UCSD-AML1 (cell line): ENCODE results near the gene GPR78.
A peak's percentile ranks its signal among the peaks of the same experiment; 100 is the strongest.

Experiments used
- DNase-seq: peaks from one replicate; lab custom pipeline; 2025; ENCODE audit not compliant: unreplicated experiment; lab: John Stamatoyannopoulos, UW

GPR78 gene, protein sequence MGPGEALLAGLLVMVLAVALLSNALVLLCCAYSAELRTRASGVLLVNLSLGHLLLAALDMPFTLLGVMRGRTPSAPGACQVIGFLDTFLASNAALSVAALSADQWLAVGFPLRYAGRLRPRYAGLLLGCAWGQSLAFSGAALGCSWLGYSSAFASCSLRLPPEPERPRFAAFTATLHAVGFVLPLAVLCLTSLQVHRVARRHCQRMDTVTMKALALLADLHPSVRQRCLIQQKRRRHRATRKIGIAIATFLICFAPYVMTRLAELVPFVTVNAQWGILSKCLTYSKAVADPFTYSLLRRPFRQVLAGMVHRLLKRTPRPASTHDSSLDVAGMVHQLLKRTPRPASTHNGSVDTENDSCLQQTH

DNA sequence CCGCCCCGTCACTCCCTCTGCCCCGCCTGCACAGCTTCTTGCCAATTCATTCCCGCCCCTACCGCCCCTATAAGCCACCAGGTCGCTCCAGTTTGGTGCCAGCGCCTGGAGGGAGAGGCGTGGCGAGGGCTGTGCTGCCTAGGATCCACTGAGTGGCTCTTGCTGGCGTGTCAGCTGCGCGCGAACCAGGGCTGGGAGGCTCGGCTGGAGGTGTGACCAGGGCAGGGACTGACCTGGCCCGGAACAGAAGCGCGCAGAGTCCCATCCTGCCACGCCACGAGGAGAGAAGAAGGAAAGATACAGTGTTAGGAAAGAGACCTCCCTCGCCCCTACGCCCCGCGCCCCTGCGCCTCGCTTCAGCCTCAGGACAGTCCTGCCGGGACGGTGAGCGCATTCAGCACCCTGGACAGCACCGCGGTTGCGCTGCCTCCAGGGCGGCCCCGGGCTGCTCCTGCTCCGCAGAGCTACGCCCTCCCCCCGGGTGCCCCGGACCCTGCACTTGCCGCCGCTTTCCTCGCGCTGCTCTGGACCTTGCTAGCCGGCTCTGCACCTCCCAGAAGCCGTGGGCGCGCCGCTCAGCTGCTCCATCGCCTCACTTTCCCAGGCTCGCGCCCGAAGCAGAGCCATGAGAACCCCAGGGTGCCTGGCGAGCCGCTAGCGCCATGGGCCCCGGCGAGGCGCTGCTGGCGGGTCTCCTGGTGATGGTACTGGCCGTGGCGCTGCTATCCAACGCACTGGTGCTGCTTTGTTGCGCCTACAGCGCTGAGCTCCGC lies at the start of gene GPR78:
TSS of gene GPR78 (plus strand) at position 72 of the 773 bp plus-strand sequence. CDS start at position 663, 591 bp downstream.
- DNase-seq, result peak; percentile 34

DNA sequence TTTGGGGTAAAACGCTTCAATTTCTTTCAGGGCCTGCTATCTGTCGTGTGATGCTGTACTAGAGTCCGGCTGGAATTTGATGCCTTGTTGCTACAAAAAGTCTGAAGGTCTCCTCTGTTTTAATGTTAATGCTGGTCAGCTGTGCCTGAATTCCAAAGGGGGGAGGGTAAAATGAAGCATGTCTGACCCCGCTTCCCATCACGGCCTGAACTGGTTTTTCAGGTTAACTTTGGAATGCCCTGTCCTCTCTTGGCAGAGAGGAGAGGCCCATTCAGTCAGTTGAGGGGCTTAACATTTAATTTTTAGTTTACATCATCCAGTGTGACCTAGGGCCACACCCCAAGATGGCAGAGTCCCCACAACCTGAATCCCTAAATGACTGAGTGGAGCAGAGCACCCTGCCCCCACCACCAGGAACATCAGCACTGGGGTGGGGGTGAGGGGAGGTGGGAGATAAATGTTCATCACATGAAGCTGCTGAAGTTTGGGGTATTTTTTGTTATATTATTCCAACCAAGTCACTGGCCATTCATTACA lies 47.9 kb upstream of the GPR78 start:
- no peak for DNase-seq

GRCh38 chr4:8533274-8533865 lies 46.8 kb upstream of the GPR78 start:
- no peak for DNase-seq

GRCh38 chr4:8534129-8534528 lies 46.1 kb upstream of the GPR78 start:
- DNase-seq, result no peak

DNA sequence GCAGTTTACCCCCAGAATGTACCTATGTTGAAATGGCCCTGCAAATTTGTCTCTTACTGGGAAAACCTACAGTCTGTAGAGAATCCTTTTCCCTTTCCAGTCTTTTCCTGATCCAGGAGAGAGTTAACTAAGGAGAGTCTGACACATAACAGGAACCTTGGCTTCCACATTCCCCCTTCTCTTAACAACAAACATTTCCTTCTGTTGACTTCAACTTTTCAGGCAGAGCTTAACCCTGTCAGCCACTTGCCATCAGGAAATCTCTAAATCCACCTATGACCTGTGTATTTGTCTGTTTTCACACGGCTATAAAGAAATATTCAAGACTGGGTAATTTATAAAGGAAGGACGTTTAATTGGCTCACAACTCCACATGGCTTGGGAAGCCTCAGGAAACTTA lies 45.6 kb upstream of the GPR78 start:
- DNase-seq, result no peak

DNA sequence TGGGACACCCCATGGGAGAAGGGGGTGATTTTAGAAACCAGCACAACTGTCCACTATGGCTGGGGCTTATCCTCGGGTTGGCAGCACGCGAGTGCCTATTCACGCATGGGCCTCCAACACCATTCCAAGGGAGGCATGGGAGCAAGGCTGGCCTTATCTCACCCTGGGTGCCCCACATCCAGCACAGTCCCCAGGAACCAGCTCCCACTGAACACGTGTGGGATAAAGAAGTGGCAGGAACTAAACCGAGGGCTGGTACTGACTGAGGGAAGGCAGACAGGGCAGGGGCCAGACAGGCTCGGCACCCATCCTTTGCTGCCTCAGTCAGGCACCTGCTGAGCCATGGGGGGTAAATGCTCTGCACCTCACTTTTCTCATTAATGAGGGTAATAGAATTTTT lies 43.7 kb upstream of the GPR78 start:
- DNase-seq, result no peak

DNA sequence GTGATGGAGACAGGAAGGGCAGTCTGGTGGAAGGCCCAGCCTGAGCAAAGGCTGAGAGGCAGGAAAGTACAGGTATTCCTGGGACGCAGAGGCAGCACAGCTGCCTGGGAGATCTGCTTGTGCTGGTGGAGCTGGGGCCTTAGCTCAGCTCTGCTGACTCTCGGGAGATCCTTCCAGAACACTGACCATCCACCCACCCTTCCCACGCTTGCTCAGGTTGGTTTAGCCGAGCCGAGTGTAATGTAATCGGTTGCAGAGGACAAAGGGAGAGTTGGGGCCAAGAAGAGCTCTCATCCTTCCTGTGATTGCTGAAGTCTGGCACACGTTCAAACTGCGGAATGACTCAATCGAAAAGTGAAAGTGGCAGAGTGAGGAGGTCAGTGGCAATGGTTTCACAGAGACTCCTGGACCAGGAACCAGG lies 43.1 kb upstream of the GPR78 start:
- no peak for DNase-seq

DNA sequence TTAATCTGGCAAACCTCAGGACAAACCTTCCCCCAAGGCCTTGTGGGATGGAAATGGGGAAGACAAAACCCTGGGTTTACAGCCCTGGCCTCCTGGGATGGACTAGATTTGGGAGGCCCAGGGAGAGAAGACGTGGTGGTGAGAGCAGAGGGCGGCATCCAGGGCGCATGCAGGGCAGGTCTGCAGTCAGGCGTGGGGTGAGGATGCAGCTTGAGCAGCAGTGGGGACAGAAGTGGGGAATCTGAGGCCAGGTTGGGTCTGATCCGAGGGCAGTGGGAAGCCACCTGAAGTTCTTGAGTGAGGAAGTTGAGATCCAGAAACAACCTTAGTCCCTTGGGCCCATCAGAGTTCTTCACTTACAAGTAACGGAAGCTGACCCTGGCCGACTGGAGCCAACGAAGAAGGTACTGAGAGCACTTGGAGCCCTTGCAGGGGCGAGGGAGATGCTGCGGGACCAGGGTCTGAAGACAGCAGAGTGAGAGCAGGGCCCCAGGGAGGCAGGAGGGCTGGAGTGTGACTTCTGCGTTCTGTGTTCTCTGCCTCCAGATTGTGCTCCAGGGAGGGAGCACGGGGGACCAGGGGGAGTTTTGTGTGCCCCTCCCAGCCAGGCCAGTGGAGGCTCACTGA lies 42.0 kb upstream of the GPR78 start:
- DNase-seq, result no peak

DNA sequence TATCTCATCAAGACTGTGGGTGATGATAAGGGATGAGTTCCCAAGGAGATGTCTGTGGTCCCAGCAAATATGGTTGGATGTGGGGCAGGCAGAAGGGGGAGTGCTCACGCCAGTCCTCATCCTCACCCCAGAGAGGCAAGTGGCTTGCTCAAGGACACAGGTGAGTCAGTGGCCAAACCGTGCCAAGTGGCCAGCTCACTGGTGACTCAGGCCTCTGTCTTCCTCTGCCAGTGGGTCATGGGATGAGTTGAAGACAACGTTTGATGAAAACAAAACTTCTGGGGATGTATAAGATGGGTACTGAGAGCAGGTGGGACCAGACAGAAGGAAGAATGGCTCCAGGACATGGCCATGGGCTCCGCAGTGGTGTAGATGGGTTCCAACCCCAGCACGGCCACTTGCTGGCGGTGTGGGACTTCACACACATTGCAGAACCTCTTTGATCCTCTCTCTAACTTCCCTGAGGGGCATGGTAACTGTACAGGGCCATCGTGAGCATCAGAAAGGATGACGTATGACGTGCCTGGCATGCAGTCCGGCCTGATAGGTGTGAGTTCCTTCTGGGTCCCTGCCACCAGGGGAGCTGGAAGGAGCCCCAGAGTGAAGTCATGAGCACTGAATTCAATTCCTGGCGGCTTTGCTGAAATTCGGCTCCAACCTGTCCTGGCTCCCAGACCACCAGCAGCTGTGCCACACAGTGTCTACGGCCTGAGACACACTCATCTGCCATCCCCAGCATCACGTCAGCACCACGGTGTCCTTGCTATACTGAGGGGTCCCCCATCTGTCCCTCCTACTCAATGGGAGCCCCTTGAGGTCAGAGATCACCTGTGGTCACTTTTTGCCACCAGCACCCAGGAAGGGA lies 41.3 kb upstream of the GPR78 start:
- no peak for DNase-seq

DNA sequence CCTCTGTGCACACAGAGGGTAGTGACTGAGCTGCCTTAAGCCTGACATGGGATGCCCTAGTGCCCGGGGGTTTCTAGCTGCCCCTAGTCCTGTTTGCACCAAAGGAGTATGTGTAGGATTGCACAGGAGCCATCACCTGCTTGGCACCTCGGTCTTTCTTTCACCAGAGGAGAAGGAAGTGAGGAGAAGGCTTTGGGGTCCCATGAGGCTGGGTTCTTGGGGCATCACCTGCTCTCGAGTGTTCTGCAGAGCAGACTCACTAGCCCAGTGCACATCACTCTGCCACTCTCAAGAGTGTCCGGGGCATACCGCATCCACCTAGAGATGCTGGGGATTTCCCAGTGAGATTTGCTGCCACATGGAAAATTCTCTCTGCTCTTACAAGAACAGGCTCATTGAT lies 40.5 kb upstream of the GPR78 start:
- no peak for DNase-seq

DNA sequence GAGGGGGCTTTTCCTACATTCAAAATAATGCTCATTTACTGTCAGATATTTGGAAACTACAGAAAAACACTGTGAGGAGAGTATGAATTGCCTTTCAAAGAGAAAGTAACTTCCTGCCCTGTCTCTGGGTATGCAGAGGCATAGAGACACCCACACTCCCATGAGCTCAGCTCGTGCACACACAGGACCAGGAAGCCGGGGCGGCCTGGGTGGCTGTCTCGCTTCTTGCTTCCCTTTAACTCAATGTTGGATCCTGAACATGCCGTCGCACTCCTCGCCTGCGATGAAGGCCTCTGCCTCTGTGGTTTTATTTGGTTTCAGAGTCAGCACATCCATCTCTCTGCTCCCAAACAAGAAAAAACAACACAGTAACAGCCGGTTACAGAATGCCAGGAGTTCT lies 40.1 kb upstream of the GPR78 start:
- DNase-seq, result no peak

GRCh38 chr4:8540586-8540985 lies 39.6 kb upstream of the GPR78 start:
- DNase-seq, result no peak

DNA sequence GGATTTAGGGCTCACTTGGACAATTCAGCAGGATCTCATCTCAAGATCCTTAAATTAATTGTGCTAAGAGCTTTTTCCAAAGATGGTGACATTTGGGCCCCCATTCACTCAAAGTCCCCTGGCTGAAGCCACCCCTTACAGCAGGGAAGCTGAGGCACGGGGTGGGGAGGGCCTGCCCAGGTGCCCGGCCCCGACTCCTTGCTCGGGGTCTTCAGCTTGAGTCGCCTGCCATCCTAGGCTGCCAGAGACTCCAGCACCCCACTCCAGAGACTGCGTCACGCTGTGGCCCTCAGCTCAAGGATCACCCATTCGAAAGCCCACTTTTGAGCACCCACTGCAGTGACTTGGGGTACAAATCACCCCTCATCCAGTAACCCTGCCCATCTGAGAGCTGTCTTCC lies 39.2 kb upstream of the GPR78 start:
- DNase-seq, result no peak

DNA sequence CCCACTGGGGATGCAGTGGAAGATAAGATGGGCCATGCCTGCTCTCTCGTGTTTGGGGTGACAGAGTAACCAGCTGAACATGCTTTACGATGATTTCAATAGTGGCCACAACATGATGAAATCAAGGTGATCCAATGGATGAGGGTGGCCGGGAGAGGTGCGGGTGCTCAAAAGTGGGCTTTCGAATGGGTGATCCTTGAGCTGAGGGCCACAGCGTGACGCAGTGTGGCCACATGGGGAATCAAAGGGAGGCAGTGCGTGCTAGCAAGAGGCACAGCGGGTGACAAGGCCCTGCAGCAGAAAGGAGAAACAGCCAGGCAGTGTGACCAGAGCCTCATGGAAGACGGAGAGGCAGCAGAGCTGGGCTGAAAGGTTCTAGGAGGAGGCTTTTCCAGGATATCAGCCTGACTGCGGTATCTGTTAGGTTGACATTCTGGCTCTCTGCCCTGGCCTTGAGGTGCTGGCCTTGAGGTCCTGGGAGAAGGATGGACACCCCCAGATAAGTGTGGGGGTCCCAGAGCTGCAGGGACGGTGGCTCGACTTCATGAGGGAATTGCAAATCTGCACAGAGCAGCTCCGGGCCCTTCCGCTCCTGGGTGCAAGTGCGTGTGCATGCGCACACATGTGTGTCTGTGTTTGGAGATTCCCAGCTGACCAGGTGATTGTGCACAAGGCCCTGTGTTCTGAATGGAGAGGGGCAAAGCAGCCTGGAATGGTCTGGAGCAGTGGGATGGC lies 38.0 kb upstream of the GPR78 start:
- DNase-seq, result no peak

DNA sequence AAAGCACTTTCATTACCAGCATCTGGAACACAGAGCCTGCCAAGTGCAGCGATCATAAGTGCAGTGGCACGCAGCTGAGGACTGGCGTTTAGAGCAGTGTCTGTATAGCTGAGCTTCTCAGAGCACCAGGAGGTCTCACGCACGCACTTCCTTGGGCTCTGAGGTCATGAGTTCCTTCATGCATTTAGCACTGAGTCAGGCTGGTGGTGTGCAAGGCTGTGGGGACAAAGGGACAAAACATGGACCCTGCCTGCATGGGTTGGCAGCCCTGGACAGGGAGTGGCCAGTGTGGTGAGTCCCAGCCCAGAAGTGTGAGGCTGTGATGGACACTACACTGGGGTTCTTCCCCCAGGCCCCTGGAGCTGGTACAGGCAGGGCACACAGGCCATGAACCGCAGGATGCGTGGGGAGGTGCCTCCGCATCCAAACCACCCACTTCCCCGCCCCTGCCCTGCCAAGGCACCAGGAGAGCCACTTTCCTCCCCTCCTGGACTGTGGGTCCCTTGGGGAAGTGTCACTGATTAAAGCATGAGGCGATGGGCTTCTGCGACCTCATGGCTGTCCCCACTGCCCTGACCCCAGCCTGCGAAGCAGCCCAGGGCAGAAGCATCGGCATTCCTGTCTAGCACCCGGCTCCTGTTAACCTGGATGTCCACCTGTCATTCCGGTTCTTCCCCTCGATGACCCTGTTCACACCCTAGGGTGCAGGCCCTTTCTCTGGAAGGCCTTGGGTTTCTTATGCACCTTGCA lies 37.2 kb upstream of the GPR78 start:
- DNase-seq, result no peak

DNA sequence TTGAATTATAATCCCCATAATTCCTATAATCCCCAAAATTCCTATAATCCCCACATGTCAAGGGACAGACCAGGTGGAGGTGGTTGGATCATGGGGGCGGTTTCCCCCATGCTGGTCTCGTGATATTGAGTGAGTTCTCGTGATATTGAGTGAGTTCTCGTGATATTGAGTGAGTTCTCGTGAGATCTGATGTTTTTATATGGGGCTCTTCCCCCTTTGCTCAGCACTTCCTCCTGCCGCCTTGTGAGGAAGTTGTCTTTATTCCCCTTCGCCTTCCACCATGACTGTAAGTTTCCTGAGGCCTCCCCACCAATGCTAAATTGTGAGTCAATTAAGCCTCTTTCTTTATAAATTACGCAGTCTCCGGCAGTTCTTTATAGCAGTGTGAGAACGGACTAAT lies 36.6 kb upstream of the GPR78 start:
- DNase-seq, result no peak

- DNase-seq, result no peak
Observed at GRCh38 chr4:8544282-8544681, 35.9 kb upstream of the GPR78 start.

- DNase-seq, result no peak
Observed at GRCh38 chr4:8544741-8545438, 35.3 kb upstream of the GPR78 start.

- no peak for DNase-seq
Observed at GRCh38 chr4:8545439-8545765, 34.8 kb upstream of the GPR78 start.
